K562 (cell line): ENCODE results near the gene IL24.

Experiments
- ATF3 ChIP-seq, 2 experiments: fragments of 450-650 bp in 1 of 2; sonication (generic) in 1 of 2; formaldehyde crosslinking in 1 of 2; IDR thresholded peaks in 1 of 2; conservative IDR thresholded peaks in 1 of 2; 2 replicates each; pipeline versions ENCODE4 v1.6.1 to v1.8.1; 2016 to 2023; ENCODE audit warnings: mild to moderate bottlenecking in 2 of 2, moderate library complexity in 2 of 2, inconsistent platforms in 1 of 2, missing genetic modification reagents in 1 of 2
- CHD4 ChIP-seq: fragments of 200-600 bp; sonication (generic); IDR thresholded peaks from 3 replicates; pipeline ENCODE4 v1.6.1; 2012; ENCODE audit warnings: low read depth, mild to moderate bottlenecking, mixed read lengths, low read length, inconsistent platforms; ENCODE audit not compliant: insufficient read depth, insufficient replicate concordance, poor library complexity, severe bottlenecking
- MEIS2 ChIP-seq: fragments of 450-650 bp; IDR thresholded peaks from 2 replicates; pipeline ENCODE4 v1.6.1; 2014; ENCODE audit warnings: mild to moderate bottlenecking; ENCODE audit not compliant: partially characterized antibody
- TARDBP ChIP-seq: fragments of 450-650 bp; IDR thresholded peaks from 2 replicates; pipeline ENCODE4 v1.6.1; 2016
- ZKSCAN8 ChIP-seq: fragments of 200-800 bp; sonication (Bioruptor generic); IDR thresholded peaks from 2 replicates; pipeline ENCODE4 v1.6.1; 2016; ENCODE audit warnings: missing genetic modification characterization, missing compliant biosample characterization
- TF ChIP-seq, protein P1 (sequence below), 2 experiments: fragments of 450-650 bp; IDR thresholded peaks; 2 replicates each; pipeline ENCODE4 v1.6.1; 2016
- TF ChIP-seq, protein P2 (sequence below), 2 experiments: fragments of 450-650 bp in 1 of 2; sonication (generic) in 1 of 2; formaldehyde crosslinking; conservative IDR thresholded peaks; 2 replicates each; pipeline versions ENCODE4 v1.4.0 to v1.8.1; 2020 to 2022; ENCODE audit warnings: mild to moderate bottlenecking in 1 of 2, missing genetic modification reagents in 1 of 2

DNA sequence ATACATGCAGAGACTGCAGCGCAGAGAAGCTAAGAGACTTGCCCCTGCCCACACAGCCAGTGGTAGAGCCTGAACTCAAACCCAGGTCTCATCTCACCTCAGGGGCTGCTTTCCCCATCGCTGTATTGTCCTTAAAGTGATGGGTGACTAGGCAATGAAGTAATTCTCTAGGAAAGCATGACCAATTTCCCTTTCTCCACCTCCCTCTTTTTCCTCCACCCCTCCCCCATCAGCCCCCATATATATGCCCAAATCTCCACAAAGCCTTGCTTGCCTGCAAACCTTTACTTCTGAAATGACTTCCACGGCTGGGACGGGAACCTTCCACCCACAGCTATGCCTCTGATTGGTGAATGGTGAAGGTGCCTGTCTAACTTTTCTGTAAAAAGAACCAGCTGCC lies at the start of gene IL24:
- TF ChIP-seq TARDBP: no peak
- TF ChIP-seq ZKSCAN8 (CRISPR knock-in tag): no peak
- TF ChIP-seq CHD4: no peak
- no peak for TF ChIP-seq ATF3 (IDR thresholded peaks at IDR 0.05)
- TF ChIP-seq ATF3 (CRISPR knock-in tag; conservative IDR thresholded peaks at IDR 0.05): no peak
- TF ChIP-seq, protein P1, sequence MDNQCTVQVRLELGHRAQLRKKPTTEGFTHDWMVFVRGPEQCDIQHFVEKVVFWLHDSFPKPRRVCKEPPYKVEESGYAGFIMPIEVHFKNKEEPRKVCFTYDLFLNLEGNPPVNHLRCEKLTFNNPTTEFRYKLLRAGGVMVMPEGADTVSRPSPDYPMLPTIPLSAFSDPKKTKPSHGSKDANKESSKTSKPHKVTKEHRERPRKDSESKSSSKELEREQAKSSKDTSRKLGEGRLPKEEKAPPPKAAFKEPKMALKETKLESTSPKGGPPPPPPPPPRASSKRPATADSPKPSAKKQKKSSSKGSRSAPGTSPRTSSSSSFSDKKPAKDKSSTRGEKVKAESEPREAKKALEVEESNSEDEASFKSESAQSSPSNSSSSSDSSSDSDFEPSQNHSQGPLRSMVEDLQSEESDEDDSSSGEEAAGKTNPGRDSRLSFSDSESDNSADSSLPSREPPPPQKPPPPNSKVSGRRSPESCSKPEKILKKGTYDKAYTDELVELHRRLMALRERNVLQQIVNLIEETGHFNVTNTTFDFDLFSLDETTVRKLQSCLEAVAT (IDR thresholded peaks at IDR 0.05): no peak
- TF ChIP-seq, protein P2, sequence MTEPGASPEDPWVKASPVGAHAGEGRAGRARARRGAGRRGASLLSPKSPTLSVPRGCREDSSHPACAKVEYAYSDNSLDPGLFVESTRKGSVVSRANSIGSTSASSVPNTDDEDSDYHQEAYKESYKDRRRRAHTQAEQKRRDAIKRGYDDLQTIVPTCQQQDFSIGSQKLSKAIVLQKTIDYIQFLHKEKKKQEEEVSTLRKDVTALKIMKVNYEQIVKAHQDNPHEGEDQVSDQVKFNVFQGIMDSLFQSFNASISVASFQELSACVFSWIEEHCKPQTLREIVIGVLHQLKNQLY (CRISPR knock-in tag; conservative IDR thresholded peaks at IDR 0.05): no peak
- TF ChIP-seq MEIS2: no peak
